Liver (tissue), 9 donors: ENCODE measurements around the gene ATP2C1. TPM values are rescaled to one million over a fixed set of nuclear protein-coding genes. Genes with fewer than 3 reads are reported as not detected.

Experiments used
- DNase-seq: peaks from one replicate; pipeline ENCODE4 v3.0.0-alpha.2; 2017; ENCODE audit warnings: low spot score
- H3K27ac ChIP-seq, 2 donors: one replicate each; pipeline ENCODE4 v1.7.0; 2013; ENCODE audit warnings: inconsistent platforms in 2 of 2, low read length in 2 of 2, control low read depth in 1 of 2, low read depth in 1 of 2, mild to moderate bottlenecking in 1 of 2
- H3K27me3 ChIP-seq, 4 donors: one replicate each; pipeline versions ENCODE4 v1.6.1 to v1.7.0; 2013; ENCODE audit warnings: low read length in 3 of 4, inconsistent platforms in 1 of 4, mild to moderate bottlenecking in 1 of 4, moderate library complexity in 1 of 4; ENCODE audit not compliant: control insufficient read depth in 4 of 4, insufficient read depth in 4 of 4
- H3K36me3 ChIP-seq, 4 donors: one replicate each; pipeline versions ENCODE4 v1.6.1 to v1.7.0; 2013; ENCODE audit warnings: low read length in 3 of 4, mild to moderate bottlenecking in 3 of 4, low read depth in 1 of 4, moderate library complexity in 1 of 4; ENCODE audit not compliant: control insufficient read depth in 4 of 4, insufficient read depth in 3 of 4
- H3K4me1 ChIP-seq, 4 donors: one replicate each; pipeline versions ENCODE4 v1.6.1 to v1.7.0; 2013; ENCODE audit warnings: low read length in 3 of 4, mild to moderate bottlenecking in 3 of 4, moderate library complexity in 1 of 4; ENCODE audit not compliant: control insufficient read depth in 4 of 4, insufficient read depth in 4 of 4
- H3K4me3 ChIP-seq, 3 donors: one replicate each; pipeline versions ENCODE4 v1.6.1 to v1.7.0; 2013; ENCODE audit warnings: low read length in 3 of 3, control low read depth in 1 of 3, low read depth in 1 of 3, mild to moderate bottlenecking in 1 of 3
- H3K9ac ChIP-seq, 2 donors: one replicate each; pipeline ENCODE4 v1.7.0; 2013; ENCODE audit warnings: low read length in 2 of 2, mild to moderate bottlenecking in 2 of 2, moderate library complexity in 2 of 2, control low read depth in 1 of 2, low read depth in 1 of 2
- H3K9me3 ChIP-seq, 4 donors: one replicate each; pipeline versions ENCODE4 v1.6.1 to v1.7.0; 2013; ENCODE audit warnings: low read length in 3 of 4; ENCODE audit not compliant: control insufficient read depth in 4 of 4
- ATF3 ChIP-seq: IDR thresholded peaks from 2 replicates; pipeline ENCODE4 v1.6.1; 2016; ENCODE audit warnings: antibody characterized with exemption
- CTCF ChIP-seq: fragments of 150-350 bp; IDR thresholded peaks from 2 replicates; pipeline ENCODE4 v1.5.1; 2017; ENCODE audit warnings: improper control_type of control experiment, low read depth, low read length; ENCODE audit not compliant: missing input control
- EGR1 ChIP-seq, 2 donors: IDR thresholded peaks; 2 replicates each; pipeline ENCODE4 v1.6.1; 2016 to 2018; ENCODE audit warnings: antibody characterized with exemption in 2 of 2, low read depth in 2 of 2
- FOXA1 ChIP-seq: IDR thresholded peaks from 2 replicates; pipeline ENCODE4 v1.6.1; 2016; ENCODE audit warnings: antibody characterized with exemption
- FOXA2 ChIP-seq: IDR thresholded peaks from 2 replicates; pipeline ENCODE4 v1.6.1; 2016; ENCODE audit warnings: antibody characterized with exemption
- GABPA ChIP-seq, 2 donors: IDR thresholded peaks in 1 of 2; conservative IDR thresholded peaks in 1 of 2; 2 replicates each; pipeline ENCODE4 v1.6.1; 2016; ENCODE audit warnings: antibody characterized with exemption in 2 of 2, mild to moderate bottlenecking in 1 of 2, moderate library complexity in 1 of 2
- HNF4A ChIP-seq, 2 donors: conservative IDR thresholded peaks; 2 replicates each; pipeline ENCODE4 v1.6.1; 2016; ENCODE audit warnings: antibody characterized with exemption in 2 of 2, mild to moderate bottlenecking in 2 of 2
- HNF4G ChIP-seq: IDR thresholded peaks from 2 replicates; pipeline ENCODE4 v1.6.1; 2016; ENCODE audit warnings: antibody characterized with exemption
- JUND ChIP-seq, 2 donors: IDR thresholded peaks; 2 replicates each; pipeline ENCODE4 v1.6.1; 2016; ENCODE audit warnings: antibody characterized with exemption in 2 of 2
- MAX ChIP-seq: IDR thresholded peaks from 2 replicates; pipeline ENCODE4 v1.6.1; 2016; ENCODE audit warnings: antibody characterized with exemption
- NR2F2 ChIP-seq: IDR thresholded peaks from 2 replicates; pipeline ENCODE4 v1.6.1; 2016; ENCODE audit warnings: antibody characterized with exemption
- RAD21 ChIP-seq, 2 donors: IDR thresholded peaks; 2 replicates each; pipeline ENCODE4 v1.6.1; 2016; ENCODE audit warnings: antibody characterized with exemption in 2 of 2, mild to moderate bottlenecking in 2 of 2
- RXRA ChIP-seq, 2 donors: IDR thresholded peaks; 2 replicates each; pipeline ENCODE4 v1.6.1; 2017 to 2018; ENCODE audit warnings: antibody characterized with exemption in 2 of 2, mild to moderate bottlenecking in 1 of 2
- SP1 ChIP-seq: IDR thresholded peaks from 2 replicates; pipeline ENCODE4 v1.6.1; 2018; ENCODE audit warnings: antibody characterized with exemption, mild to moderate bottlenecking
- TAF1 ChIP-seq: conservative IDR thresholded peaks from 2 replicates; pipeline ENCODE4 v1.6.1; 2016; ENCODE audit warnings: antibody characterized with exemption, mild to moderate bottlenecking
- ZBTB33 ChIP-seq: IDR thresholded peaks from 2 replicates; pipeline ENCODE4 v1.6.1; 2016; ENCODE audit warnings: antibody characterized with exemption
- WGBS: extraction: QIAGEN DNeasy Blood & Tissue Kit; methylation state at CpG from one replicate; pipeline ENCODE4 v1.1.7; 2013; 5-methylcytosine and 5-hydroxymethylcytosine counted together
- polyA plus RNA-seq, 2 donors: library from polyadenylated mRNA; stranded (reverse) in 1 of 2; unstranded in 1 of 2; fragments of 200-250 nt in 1 of 2; fragments of >200 nt in 1 of 2; fragmentation: Nextera tagmentation in 1 of 2; extraction: Ambion mirVana in 1 of 2; gene quantifications; one replicate each; pipeline versions ENCODE4 v1.2.1 to v1.2.3, GENCODE V29; 2013 to 2015
- total RNA-seq, 2 donors: library from RNA; depleted of rRNA; stranded (reverse); fragments of >200 nt; gene quantifications; one replicate each; pipeline ENCODE4 v1.2.3, GENCODE V29; 2014
- donor health status: healthy.
- donor health status: healthy.
- donor health status: healthy.
- donor health status: healthy.
- donor health status: healthy.

The ATP2C1 gene
- total and polyA plus RNA-seq, 4 donors = 10.5 to 45.1 (median 25.2) TPM

GRCh38 chr3:130946882-130947281 lies 53.0 kb downstream of the ATP2C1 start:
- H3K4me1 ChIP-seq = no peaks in the 10 kb centered on the region
- no peaks in the 10 kb centered on the region for H3K27me3 ChIP-seq
- no peaks in the 10 kb centered on the region for H3K9me3 ChIP-seq
- WGBS = 93% methylated on average over 3 of the region's 3 CpGs
- DNase-seq = no peak
- no peak overlapping the region for H3K4me3 ChIP-seq
- TF ChIP-seq HNF4G (no peak), ZBTB33 (no peak), NR2F2 (no peak), FOXA2 (no peak), JUND (IDR thresholded peaks at IDR 0.05) (no peak), RXRA (IDR thresholded peaks at IDR 0.05) (no peak), HNF4A (conservative IDR thresholded peaks at IDR 0.05) (no peak), ATF3 (no peak)
- H3K36me3 ChIP-seq = peaks cover 2 to 24% (median 14%) of the 10 kb centered on the region in 4 donors
- H3K9ac ChIP-seq = no peak overlapping the region
- H3K27ac ChIP-seq = no peak overlapping the region

- Histone ChIP-seq H3K4me3 (no peak overlapping the region), H3K36me3 (peaks cover 2 to 17% (median 8%) of the 10 kb centered on the region in 4 donors), H3K9ac (no peak overlapping the region), H3K9me3 (no peaks in the 10 kb centered on the region), H3K27ac (no peak overlapping the region), H3K27me3 (no peaks in the 10 kb centered on the region), H3K4me1 (no peaks in the 10 kb centered on the region)
- DNase-seq = no peak
- 97% methylated on average over 2 of the region's 2 CpGs for WGBS
- no peak for TF ChIP-seq ATF3
- no peak for TF ChIP-seq EGR1 (IDR thresholded peaks at IDR 0.05; ENCODE audit: low read depth in 2 of 2)
- no peak for TF ChIP-seq SP1
- no peak for TF ChIP-seq GABPA (IDR thresholded peaks at IDR 0.05 in 1 of 2, conservative IDR thresholded peaks at IDR 0.05 in 1 of 2)
- TF ChIP-seq CTCF = no peak
These were observed 54.3 kb downstream of the ATP2C1 start for GRCh38 chr3:130948001-130948773.

- Histone ChIP-seq H3K4me1 (no peaks in the 10 kb centered on the region), H3K36me3 (peaks cover 2 to 19% (median 8%) of the 10 kb centered on the region in 4 donors), H3K9me3 (no peaks in the 10 kb centered on the region), H3K4me3 (no peak overlapping the region), H3K27ac (no peak overlapping the region), H3K27me3 (no peaks in the 10 kb centered on the region), H3K9ac (no peak overlapping the region)
- DNase-seq = no peak
- 98% methylated on average over 3 of the region's 3 CpGs for whole genome bisulfite sequencing
- TF ChIP-seq RXRA (IDR thresholded peaks at IDR 0.05) = no peak
- no peak for TF ChIP-seq EGR1 (IDR thresholded peaks at IDR 0.05; ENCODE audit: low read depth in 2 of 2)
- no peak for TF ChIP-seq ZBTB33
- TF ChIP-seq FOXA1 = no peak
- no peak for TF ChIP-seq TAF1
- TF ChIP-seq GABPA (IDR thresholded peaks at IDR 0.05 in 1 of 2, conservative IDR thresholded peaks at IDR 0.05 in 1 of 2) = no peak
- no peak for TF ChIP-seq MAX
- no peak for TF ChIP-seq NR2F2
- no peak for TF ChIP-seq RAD21 (IDR thresholded peaks at IDR 0.05)
- TF ChIP-seq HNF4A (conservative IDR thresholded peaks at IDR 0.05) = no peak
These were observed 55.0 kb downstream of the ATP2C1 start for GRCh38 chr3:130948929-130949328.
